Activated CD4-positive, alpha-beta T cell treated with anti-CD3 and anti-CD28 coated beads for 36 hours (primary cell): Measurements from ENCODE around the gene POLR3H. TPM values are rescaled to one million over a fixed set of nuclear protein-coding genes. Genes with fewer than 3 reads are reported as not detected.
"Not testable (repeated sequence)": the region's sequence is repeated elsewhere in the genome, so short reads cannot be mapped to it uniquely, and the experiment has no call there.

Experiments used
- ATAC-seq: fragments of 200-7000 bp; cut with Tn5 transposase; one replicate; pipeline ENCODE4 v1.10.0; 2021; ENCODE audit warnings: mild to moderate bottlenecking, moderate library complexity
- CTCF ChIA-PET: fragments of 350-600 bp; sonication (Branson Sonifier 250); formaldehyde crosslinking; loops from one replicate; lab custom pipeline; 2021; ENCODE audit warnings: antibody characterized with exemption; lab: Charles Lee
- POLR2A ChIA-PET: fragments of 350-600 bp; sonication (Branson Sonifier 250); formaldehyde crosslinking; loops from one replicate; lab custom pipeline; 2021; ENCODE audit warnings: antibody characterized with exemption, inconsistent platforms; lab: Charles Lee
- DNase-seq: peaks from one replicate; pipeline ENCODE4 v3.0.0-alpha.2; 2020
- H3K27ac Mint-ChIP-seq: one replicate; pipeline ENCODE4 v1.8.0; 2021; ENCODE audit warnings: mixed read lengths
- H3K27me3 Mint-ChIP-seq: one replicate; pipeline ENCODE4 v1.8.0; 2021; ENCODE audit warnings: mixed read lengths
- H3K36me3 Mint-ChIP-seq: one replicate; pipeline ENCODE4 v1.8.0; 2021; ENCODE audit warnings: low read depth, mixed read lengths
- H3K4me1 Mint-ChIP-seq: one replicate; pipeline ENCODE4 v1.8.0; 2021; ENCODE audit warnings: mixed read lengths
- H3K4me3 Mint-ChIP-seq: one replicate; pipeline ENCODE4 v1.8.0; 2021; ENCODE audit warnings: mild to moderate bottlenecking, moderate library complexity, mixed read lengths
- H3K9me3 Mint-ChIP-seq: one replicate; pipeline ENCODE4 v1.8.0; 2021; ENCODE audit warnings: low read depth, mixed read lengths
- intact Hi-C, 2 experiments: fragments of 100-400 bp; cut with DNase I in 1 of 2; cut with micrococcal nuclease in 1 of 2; formaldehyde crosslinking; loops; one replicate each; pipeline versions ENCODE4 v1.14.2 to v1.15.1; 2022 to 2024; cut with DNase I, micrococcal nuclease
- total RNA-seq, 2 experiments: library from RNA; stranded (reverse); gene quantifications; one replicate each; pipeline ENCODE4 v1.2.3, GENCODE V29; 2021

Gene POLR3H
- total RNA-seq, 2 experiments from 2014 or later = 18.3 to 24.6 TPM

DNA sequence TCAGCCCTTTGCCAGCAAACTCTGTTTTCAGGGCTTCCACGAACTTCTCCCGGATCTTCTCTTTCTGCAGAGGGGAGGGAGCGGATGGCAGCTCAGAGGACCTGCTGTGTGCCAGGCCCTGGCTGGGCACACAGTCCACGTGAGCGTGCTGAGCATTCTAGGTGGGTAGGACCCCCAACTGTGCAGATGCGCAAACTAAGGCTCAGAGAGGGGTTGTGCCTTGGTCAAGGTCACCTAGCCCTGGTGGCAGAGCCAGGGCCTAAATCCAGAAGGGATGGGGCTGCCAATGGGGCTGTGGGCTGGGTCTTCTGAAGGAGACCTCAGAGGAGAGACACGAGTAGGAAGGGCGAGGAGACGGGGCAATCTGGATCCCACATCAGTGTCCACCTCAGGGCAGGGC, 34.5 kb upstream of the POLR3H start:
- no peaks in the 10 kb centered on the region for H3K4me1 Mint-ChIP-seq
- no peaks in the 10 kb centered on the region for H3K27me3 Mint-ChIP-seq
- intact Hi-C loops = no loop called here
- POLR2A ChIA-PET = no interaction called here
- CTCF ChIA-PET = interaction anchor here (1.1 kb wide), 1 partner anchor 11 kb away, joined by 3 read pairs; the partner anchor contains the start of gene PMM1
- peaks cover 12% of the 10 kb centered on the region for H3K36me3 Mint-ChIP-seq
- no peaks in the 10 kb centered on the region for H3K9me3 Mint-ChIP-seq
- H3K27ac Mint-ChIP-seq = no peak overlapping the region
- no peak overlapping the region for H3K4me3 Mint-ChIP-seq
- ATAC-seq = no peak
- DNase-seq = no peak

DNA sequence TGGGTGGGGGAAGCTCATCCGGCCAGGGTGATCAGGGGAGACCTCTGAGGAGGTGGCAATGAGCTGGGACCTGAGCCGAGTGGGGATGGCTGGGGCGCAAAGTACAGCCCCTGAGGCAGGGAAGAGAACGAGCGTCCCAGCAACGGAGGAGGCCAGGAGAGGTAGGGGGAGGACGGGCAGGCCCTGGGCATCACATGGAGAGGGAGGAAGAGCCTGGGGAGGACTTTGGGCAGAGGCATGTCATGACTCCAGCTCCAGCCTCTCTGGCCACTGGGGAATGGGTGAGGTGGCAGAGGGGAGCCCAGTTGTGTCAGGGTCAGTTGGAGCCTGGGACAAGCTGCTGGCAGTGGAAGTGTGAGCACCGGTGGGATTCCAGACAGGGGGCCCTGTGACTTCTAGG, 33.8 kb upstream of the POLR3H start:
- CTCF ChIA-PET = interaction anchor here (1.1 kb wide), 1 partner anchor 11 kb away, joined by 3 read pairs; the partner anchor contains the start of gene PMM1
- DNase-seq = no peak
- POLR2A ChIA-PET = no interaction called here
- intact Hi-C loops = no loop called here
- no peak overlapping the region for H3K4me3 Mint-ChIP-seq
- no peaks in the 10 kb centered on the region for H3K27me3 Mint-ChIP-seq
- ATAC-seq = no peak
- no peak overlapping the region for H3K27ac Mint-ChIP-seq
- no peaks in the 10 kb centered on the region for H3K4me1 Mint-ChIP-seq
- H3K36me3 Mint-ChIP-seq = peaks cover 12% of the 10 kb centered on the region
- H3K9me3 Mint-ChIP-seq = no peaks in the 10 kb centered on the region

DNA sequence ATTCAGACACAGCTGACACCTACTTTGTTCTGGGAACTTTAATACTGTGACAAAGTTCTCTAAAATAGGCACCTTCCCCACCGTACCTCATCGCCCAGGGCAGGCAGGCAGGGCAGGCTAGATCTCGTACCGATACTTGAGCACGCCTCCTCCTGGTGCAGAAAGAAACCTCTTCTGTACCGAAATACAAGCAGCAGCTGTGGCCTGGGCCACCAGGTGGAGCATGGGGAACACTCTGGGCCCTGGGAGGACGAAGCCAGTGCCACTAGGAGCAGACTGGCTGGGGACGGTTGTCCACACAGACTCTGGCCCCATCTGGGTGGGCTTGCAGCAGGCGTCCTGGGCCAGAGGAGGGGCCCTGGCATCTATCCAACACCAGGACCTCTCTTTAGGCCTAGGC, 32.6 kb upstream of the POLR3H start:
- POLR2A ChIA-PET = interaction anchor here (0.6 to 0.7 kb wide), 2 partner anchors 44 to 82 kb away, joined by 3 to 9 read pairs; partner anchors contain the start of genes DESI1 and XRCC6
- Mint-ChIP-seq H3K4me3 (no peak overlapping the region), H3K36me3 (peaks cover 12% of the 10 kb centered on the region)

DNA sequence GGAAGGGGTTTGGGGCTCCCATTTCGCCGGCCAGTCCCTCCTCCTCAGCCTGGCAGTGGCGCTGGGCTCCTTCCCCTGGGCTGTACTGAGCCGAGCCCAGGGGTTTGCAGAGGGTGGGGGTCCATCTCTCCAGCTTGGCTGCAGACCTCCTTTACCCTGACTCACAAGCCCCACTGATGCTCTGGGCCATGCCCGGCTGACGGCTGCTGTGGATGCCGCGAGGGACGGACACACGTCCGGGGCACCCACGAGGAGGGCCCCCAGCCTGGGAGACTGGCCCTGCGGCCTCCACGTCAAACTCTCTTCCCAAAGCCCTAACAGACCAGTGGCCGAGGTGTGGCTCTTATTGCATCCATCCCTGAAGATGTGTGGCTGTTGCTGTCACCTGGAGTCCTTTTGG, 31.3 kb upstream of the POLR3H start:
- CTCF ChIA-PET = no interaction called here
- H3K36me3 Mint-ChIP-seq = peaks cover 12% of the 10 kb centered on the region
- intact Hi-C loops = no loop called here
- ATAC-seq (no peak), DNase-seq (no peak)
- POLR2A ChIA-PET = no interaction called here
- no peaks in the 10 kb centered on the region for H3K4me1 Mint-ChIP-seq
- no peak overlapping the region for H3K27ac Mint-ChIP-seq
- H3K27me3 Mint-ChIP-seq = no peaks in the 10 kb centered on the region
- no peaks in the 10 kb centered on the region for H3K9me3 Mint-ChIP-seq
- no peak overlapping the region for H3K4me3 Mint-ChIP-seq

More for the DNA sequence above, 32.6 kb upstream of the POLR3H start:
- Mint-ChIP-seq H3K27ac (no peak overlapping the region), H3K27me3 (no peaks in the 10 kb centered on the region), H3K4me1 (no peaks in the 10 kb centered on the region), H3K9me3 (no peaks in the 10 kb centered on the region)
- DNase-seq (peak; percentile 68), ATAC-seq (peak; percentile 79)
- CTCF ChIA-PET = interaction anchor here (0.6 to 0.9 kb wide), 3 partner anchors 8 to 22 kb away, joined by 3 read pairs; partner anchors contain the start of gene PMM1
- intact Hi-C loops = no loop called here

DNA sequence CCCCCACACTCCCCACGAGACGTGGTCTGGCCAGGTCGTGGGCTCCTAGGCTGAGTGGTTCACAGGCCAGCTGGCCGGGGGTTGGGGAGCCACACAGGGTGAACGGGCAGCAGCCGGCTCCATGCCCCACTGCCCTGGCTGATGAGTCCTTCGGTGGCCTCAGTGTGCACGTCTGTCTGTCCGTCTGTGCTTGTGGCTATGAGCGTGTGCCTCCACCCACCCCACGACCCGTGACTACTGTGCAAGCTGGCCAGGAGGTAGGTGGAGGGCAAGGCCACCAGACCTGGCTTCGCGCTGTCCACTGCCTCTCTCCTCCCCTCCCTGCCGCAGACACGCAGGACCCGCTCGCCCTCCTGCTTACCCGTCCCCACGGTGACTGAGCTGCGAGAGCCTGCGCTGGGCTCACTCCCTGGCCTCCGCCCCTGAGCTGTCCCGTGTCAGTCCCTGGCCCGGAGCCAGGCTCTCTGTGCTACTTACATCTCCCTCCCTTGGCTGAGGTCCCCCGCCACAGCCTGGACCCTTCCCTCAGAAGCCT, 30.6 kb upstream of the POLR3H start:
- DNase-seq = no peak
- Mint-ChIP-seq H3K4me3 (no peak overlapping the region), H3K9me3 (no peaks in the 10 kb centered on the region), H3K27me3 (no peaks in the 10 kb centered on the region), H3K4me1 (no peaks in the 10 kb centered on the region), H3K27ac (no peak overlapping the region), H3K36me3 (peaks cover 12% of the 10 kb centered on the region)
- ChIA-PET POLR2A (no interaction called here), CTCF (no interaction called here)
- intact Hi-C loops = no loop called here
- ATAC-seq = no peak

DNA sequence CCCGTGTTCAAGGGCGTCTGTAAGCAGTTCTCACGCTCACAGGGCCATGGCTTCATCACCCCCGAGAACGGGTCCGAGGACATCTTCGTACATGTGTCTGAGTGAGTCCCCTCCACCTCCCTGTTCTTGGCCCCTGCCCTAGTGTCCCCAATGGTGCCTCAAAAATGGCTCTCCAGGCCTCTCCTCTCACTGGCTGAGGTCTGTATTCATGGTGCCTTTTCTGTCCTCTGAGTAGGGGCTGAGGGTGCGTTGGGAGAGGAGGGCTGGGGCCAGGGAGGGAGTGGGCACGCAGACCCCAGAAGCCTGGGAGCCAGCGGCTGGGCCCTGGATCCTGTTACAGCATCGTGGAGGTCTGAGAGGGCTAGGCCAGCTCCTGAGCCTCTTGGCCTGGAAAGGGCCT, 29.4 kb upstream of the POLR3H start:
- H3K27ac Mint-ChIP-seq = no peak overlapping the region
- DNase-seq (no peak), ATAC-seq (no peak)
- no peak overlapping the region for H3K4me3 Mint-ChIP-seq
- H3K36me3 Mint-ChIP-seq = peaks cover 9% of the 10 kb centered on the region
- H3K9me3 Mint-ChIP-seq = no peaks in the 10 kb centered on the region
- ChIA-PET CTCF (no interaction called here), POLR2A (interaction anchor here (1.2 kb wide), 1 partner anchor 16 kb away, joined by 3 read pairs; the partner anchor contains the start of gene PMM1)
- no peaks in the 10 kb centered on the region for H3K27me3 Mint-ChIP-seq
- intact Hi-C loops = no loop called here
- H3K4me1 Mint-ChIP-seq = no peaks in the 10 kb centered on the region

DNA sequence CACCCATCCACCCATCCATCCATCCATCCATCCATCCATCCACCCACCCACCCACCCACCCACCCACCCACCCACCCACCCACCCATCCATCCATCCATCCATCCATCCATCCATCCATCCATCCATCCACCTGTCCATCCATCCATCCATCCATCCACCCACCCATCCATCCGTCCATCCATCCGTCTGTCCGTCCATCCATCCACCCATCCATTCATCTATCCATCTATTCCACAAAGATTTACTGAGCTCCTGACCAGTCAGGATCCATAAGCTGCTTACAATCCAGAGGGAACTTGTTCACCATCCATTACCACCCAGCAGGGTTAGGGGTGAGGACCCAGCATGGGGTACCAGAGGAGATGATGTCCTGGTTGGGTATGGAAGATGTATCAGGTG, 28.0 kb upstream of the POLR3H start:
- ATAC-seq, H3K4me1 Mint-ChIP-seq, H3K4me3 Mint-ChIP-seq, H3K36me3 Mint-ChIP-seq, intact Hi-C loops, DNase-seq, H3K27me3 Mint-ChIP-seq, H3K9me3 Mint-ChIP-seq, H3K27ac Mint-ChIP-seq: not testable (repeated sequence)
- ChIA-PET POLR2A (interaction anchor here (1.2 kb wide), 1 partner anchor 17 kb away, joined by 3 read pairs; the partner anchor contains the start of gene PMM1), CTCF (interaction anchor here (0.5 kb wide), 1 partner anchor 724 kb away, joined by 4 read pairs; no protein-coding TSS in a partner anchor)

DNA sequence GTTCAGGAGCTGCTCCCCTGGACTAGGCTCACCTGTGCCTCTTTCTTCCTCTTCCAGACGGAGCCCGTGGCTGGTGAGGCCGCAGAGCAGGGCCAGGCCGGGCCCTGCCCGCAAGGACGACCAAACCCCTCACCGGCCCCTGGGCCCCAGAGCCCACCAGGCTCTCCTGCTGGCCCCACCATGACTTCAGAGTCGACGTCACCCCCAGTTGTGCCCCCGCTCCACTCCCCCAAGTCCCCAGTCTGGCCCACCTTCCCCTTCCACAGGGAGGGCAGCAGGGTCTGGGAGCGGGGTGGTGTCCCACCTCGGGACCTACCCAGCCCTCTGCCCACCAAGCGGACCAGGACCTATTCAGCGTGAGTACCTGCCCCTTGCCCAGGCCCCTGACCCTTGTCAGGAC, 27.5 kb upstream of the POLR3H start:
- no peak for DNase-seq
- ChIA-PET CTCF (no interaction called here), POLR2A (no interaction called here)
- ATAC-seq = no peak
- Mint-ChIP-seq H3K27me3 (no peaks in the 10 kb centered on the region), H3K27ac (no peak overlapping the region), H3K4me1 (no peaks in the 10 kb centered on the region), H3K9me3 (no peaks in the 10 kb centered on the region), H3K4me3 (no peak overlapping the region), H3K36me3 (peaks cover 2% of the 10 kb centered on the region)
- intact Hi-C loops = no loop called here

DNA sequence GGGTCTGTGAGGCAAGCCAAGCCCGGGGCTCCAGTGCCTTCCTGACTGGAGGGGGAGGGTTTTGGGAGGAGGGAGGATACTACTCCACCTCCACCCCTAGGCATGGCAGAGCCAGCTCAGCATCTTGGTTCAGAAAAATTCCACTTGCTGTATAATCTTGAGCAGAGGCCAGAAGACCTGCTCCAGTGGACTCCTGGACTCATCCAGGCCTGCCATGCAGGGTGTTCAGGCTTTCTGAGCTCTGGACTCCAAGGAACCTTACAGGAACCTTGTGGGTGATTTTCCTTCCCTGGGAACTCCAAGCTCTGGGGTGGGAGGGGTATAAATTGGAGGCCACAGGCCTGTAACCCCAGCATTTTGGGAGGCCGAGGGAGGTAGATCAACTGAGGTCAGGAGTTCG, 26.0 kb upstream of the POLR3H start:
- ChIA-PET CTCF (interaction anchor here (0.6 to 1.2 kb wide), 3 partner anchors 16 to 37 kb away, joined by 3 to 6 read pairs (median 3); partner anchors contain the start of gene PMM1), POLR2A (no interaction called here)
- Mint-ChIP-seq H3K27ac (no peak overlapping the region), H3K4me1 (peaks cover 4% of the 10 kb centered on the region), H3K4me3 (no peak overlapping the region), H3K36me3 (no peaks in the 10 kb centered on the region), H3K27me3 (no peaks in the 10 kb centered on the region), H3K9me3 (no peaks in the 10 kb centered on the region)
- ATAC-seq (no peak), DNase-seq (no peak)
- intact Hi-C loops = no loop called here

DNA sequence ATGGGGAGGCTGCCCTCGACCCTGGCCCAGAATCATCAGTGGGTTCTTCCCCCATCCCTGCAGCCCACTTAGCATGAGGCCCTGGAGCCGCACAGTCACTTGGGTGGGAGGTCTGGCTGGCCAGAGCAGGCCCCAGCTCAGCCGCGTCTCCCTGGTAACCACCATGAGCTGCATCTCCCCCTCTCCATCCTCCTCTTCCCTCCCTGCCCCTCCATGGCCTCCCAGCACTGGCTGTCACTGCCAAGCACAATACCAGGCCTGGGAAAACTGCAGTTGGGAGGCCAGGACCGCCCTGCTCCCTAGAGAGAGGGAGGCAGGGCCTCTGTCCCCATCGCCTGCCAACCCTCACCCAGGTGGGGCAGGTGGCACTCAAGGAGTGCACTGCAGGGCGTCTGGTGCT, 24.5 kb upstream of the POLR3H start:
- ATAC-seq (no peak), DNase-seq (no peak)
- Mint-ChIP-seq H3K36me3 (no peaks in the 10 kb centered on the region), H3K27me3 (no peaks in the 10 kb centered on the region), H3K4me3 (no peak overlapping the region), H3K27ac (no peak overlapping the region), H3K4me1 (peaks cover 4% of the 10 kb centered on the region), H3K9me3 (no peaks in the 10 kb centered on the region)
- ChIA-PET CTCF (interaction anchor here (0.7 kb wide), 1 partner anchor 8 kb away, joined by 3 read pairs; no protein-coding TSS in a partner anchor), POLR2A (no interaction called here)
- intact Hi-C loops = no loop called here

DNA sequence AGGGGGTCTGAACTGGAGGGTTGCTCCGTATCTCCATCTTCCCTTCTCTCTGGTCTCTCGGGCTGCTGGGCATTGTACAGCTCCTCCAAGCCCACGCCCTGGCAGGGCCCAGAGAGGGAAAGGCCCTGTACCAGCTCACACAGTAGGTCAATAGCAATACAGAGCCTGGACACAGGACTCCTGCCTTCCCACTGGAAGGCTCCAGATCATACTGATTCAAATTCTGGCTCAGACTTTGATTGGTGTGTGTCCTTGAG, 23.2 kb upstream of the POLR3H start:
- no peak for DNase-seq
- H3K4me3 Mint-ChIP-seq = no peak overlapping the region
- no peak for ATAC-seq
- H3K4me1 Mint-ChIP-seq = peaks cover 4% of the 10 kb centered on the region
- H3K36me3 Mint-ChIP-seq = no peaks in the 10 kb centered on the region
- no peaks in the 10 kb centered on the region for H3K9me3 Mint-ChIP-seq
- intact Hi-C loops = no loop called here
- no peak overlapping the region for H3K27ac Mint-ChIP-seq
- ChIA-PET CTCF (no interaction called here), POLR2A (no interaction called here)
- H3K27me3 Mint-ChIP-seq = no peaks in the 10 kb centered on the region

DNA sequence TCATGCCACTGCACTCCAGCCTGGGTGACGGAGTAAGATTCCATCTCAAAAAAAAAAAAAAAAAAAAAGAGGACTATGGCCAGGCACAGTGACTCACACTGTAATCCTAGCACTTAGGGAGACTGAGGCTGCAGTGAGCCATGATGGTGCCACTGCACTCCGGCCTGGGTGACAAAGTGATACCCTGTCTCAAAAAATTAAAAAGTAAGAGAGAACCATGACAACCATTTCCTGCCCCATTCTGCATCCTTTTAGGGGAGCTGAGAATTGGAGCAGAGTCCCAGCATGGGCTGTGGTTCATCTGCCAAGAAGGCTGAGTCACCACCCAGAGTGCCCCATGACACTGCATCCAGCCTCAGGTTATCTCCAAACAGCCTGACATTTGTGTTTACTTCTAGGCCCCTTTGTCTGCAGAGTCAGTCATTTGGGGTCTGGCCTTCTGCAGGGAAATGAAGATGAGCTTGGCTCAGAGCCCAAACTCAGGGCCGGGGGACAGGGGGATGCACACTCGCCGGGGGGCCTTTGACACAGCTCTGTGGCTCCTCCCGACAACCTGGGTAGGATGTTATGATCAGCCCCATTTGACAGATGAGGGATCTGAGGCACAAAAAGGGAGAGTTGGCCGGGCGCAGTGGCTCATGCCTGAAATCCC, 21.3 kb upstream of the POLR3H start:
- Mint-ChIP-seq H3K9me3 (no peaks in the 10 kb centered on the region), H3K27me3 (peaks cover 7% of the 10 kb centered on the region), H3K27ac (no peak overlapping the region), H3K4me1 (peaks cover 4% of the 10 kb centered on the region), H3K4me3 (no peak overlapping the region), H3K36me3 (no peaks in the 10 kb centered on the region)
- DNase-seq (peak; percentile 66), ATAC-seq (peak; percentile 97)
- CTCF ChIA-PET = interaction anchor here (0.6 kb wide), 2 partner anchors 30 to 33 kb away, joined by 3 to 4 read pairs; no protein-coding TSS in a partner anchor
- intact Hi-C loops = no loop called here
- POLR2A ChIA-PET = no interaction called here
